ENCODE measurements around the gene PMIS2.

GRCh38 chr19:35554076-35554475 is 31.9 kb upstream of the PMIS2 start:
- no peak for TF ChIP-seq CTCF (IDR thresholded peaks at IDR 0.05)
- TF ChIP-seq POLR2A (IDR thresholded peaks at IDR 0.05) = no peak
- TF ChIP-seq EP300 (IDR thresholded peaks at IDR 0.05) = no peak
- no peak for TF ChIP-seq POLR2AphosphoS5 (IDR thresholded peaks at IDR 0.05)
